GM21423 (cell line): ENCODE data around the gene SIM1.

Experiments
- ATAC-seq: cut with Tn5 transposase; IDR thresholded peaks from one replicate; pipeline ENCODE4 v1.9.1; 2021; ENCODE audit warnings: mild to moderate bottlenecking, moderate library complexity; ENCODE audit not compliant: unreplicated experiment

The SIM1 gene

DNA sequence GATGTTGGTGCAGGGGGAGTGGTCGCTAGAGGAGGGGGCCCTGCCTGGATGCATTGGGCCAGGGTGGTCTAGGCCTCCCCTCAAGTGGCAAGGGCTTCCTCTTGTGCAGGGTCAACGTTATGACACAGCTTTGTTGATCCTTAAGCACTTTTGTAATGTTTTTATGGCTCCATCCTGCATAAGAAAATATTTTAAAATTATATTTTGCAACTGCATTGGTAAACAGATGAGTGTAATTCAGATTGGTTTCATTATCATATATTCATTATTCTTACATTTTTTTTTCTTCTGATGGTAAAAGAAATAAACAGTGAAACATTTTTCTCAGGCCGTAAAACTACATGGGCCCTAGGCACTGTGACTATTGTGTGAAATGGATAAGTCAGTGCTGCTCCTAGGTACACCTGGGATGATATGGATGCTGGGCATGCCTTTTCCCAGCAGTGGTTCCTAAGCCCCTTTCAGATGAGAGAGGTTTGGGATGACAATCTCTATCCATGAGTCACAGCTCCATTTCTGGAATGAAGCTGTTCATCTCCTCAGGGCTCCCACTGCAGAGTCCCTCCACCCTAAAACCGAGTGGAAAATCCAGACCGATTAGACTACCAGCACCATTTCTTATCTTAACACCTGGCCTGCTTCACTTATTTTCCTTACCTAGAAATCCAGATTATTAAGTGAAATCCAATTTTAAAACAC lies 5.8 kb upstream of the SIM1 start:
- no peak for ATAC-seq

DNA sequence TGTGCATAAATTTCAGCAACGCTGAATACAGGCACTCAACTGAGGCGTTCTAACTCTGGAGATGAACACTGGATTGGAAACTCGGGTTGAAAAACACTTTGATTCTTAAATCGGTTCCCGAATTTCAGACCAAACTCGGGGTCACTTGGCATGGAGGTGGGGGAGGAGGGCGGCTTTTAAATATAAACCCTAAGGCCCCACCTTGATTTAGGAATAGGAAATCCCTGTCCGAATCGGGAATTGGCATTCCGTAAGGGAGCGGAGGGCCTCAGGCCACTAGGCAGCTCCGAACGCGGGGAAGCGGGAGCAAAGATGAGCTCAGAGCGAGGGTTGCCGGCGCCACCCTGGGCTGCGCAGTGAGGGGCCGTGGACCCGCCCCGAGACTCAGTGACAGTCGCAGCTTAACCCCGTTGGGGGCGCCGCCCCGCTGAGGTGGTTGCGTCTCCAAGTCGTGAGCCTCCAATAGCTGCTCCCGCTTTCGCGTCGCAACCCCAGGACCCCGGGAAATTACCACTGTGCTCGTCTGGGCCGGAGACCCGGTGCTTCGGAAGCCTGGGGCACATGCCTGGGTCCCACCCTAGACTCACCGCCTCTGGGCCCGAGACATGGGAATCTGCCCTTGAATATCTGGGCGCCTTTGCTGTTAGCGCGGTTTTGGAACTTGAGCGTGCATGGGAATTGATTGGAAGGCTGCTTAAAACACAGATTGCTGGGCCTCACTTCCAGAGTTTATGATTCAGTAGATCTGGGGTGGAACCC lies 4.6 kb upstream of the SIM1 start:
- no peak for ATAC-seq

DNA sequence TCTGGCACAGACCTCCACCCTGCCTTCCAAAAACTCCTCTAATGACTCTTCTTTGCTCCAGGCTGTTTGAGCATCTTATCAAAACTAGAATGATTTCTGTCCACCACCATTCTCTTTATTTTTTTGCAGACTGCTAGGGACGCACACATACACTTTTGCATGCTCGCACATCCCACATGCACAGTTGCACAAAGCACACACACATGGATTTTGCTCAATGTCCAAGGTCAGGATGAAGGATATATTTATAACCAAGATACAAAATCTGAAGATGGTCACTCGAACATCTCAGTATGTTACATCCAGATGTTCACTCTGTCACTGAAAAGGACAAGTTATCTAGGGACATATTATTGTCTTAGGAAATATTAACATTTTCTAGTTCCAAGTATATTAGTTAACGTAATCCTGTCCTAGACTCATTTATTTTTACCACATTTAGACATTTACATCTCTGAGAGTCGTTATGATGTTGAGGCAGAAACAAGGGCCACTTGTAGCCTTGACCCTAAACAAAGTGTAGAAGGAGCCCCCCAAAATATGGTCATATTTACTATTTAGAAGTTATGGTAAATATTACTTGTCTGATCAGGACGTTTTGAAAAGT lies 3.4 kb upstream of the SIM1 start:
- no peak for ATAC-seq

DNA sequence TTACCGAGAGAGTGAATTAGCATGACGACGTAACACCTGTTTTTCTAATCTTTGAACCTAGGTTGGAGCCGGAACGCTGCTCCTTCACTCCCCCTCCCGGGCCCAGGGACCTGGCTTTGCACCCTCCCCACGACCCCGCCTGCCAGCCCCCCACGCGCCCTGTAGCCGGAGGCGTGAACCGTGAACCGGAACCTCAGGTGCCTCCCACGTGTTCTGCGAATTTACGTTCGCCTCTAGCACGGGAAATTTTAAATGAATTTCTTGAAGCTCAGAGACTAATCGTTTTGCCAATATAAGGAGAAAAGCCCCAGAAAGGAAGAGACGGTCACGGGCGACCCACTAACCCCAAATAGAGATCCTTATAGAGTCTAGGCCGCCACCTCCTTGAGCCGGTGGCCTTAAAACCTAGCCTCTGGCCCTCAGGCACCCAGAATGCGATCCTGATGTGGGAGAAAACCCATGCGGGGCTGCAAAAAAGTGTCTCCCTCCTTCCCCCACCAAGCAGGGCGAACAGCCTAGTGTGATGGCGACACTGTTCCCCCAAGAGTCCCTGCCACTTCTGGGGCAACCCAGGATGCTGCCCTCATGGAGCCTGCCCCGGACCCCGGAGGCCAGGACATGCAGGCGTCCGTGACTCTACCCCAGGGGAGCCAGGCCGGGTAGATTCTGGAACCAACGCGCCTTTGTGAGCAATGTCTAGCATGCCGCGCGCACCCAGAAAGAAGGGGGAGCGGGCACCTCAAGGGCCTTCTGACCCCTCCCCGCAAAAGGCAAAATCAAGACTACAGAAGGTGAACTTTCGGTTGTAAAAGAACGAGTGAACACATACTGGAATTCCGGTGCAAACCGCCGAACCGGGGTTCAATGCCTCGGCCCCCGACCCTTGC lies 2.7 kb upstream of the SIM1 start:
- no peak for ATAC-seq

DNA sequence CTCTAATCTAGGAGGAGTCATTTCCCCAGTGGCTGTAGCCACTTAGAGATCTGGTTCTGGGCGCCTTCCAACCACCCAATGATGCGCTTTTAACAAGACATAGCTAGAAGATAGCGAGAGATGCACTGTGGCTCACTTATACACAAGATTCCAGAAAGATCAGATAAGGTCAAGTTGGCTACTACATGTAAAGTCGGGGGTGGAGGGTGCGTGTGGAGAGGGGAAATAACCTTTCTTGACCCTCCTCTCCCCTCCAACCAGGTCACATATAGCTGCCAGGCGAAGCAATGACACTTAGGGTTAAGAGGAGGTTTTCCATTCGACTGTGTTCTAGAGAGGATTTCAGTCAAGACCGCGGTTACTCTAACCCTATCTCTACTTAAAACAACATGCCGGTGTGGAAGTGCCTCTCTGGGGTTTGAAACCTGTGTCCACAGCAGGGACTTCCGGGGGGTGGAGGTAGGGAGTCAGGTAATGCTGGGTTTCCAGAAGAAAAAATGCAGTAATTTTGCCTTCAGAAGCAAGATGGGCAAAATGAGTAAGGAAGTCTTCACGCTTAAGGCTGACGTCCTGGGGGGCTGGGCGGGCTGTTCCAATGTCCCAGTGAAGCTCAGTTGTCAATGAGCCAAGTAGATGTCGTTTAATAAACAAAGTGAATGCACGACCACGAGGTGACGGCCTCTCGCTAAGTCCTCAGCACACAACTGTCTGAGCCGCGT lies 1.8 kb upstream of the SIM1 start:
- no peak for ATAC-seq

DNA sequence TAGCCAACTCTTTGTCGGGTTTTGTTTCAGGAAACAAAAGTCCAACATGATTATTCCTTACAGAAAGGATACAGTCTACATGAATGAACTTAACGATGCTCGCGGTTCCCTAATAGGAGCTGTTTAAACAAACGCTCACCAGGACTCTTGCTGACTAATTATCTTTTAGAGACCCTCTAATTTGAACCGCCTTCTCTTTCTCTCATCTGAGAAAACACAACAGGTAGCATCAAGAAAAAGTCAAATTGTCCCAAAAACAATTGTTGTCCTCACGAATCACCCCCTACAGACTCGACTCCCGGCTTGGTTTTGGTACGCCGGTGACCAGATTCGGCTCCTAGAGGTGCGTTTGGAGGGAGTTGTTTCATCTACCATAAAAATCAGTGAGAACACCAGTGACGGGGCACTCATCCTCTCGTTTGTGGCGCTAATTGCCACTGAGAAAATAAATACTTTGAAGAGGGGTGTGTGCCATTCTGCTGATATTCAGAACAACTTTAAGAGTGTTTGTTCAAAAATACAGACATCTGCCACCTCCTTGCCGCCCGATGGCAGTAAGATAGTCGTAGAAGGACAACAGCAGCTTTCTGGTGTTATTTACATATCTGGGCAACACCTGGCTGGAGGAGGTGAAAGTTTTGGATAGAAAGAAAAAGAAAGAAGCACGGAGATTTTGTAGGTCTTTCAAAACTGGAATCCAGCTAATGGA lies 1.1 kb upstream of the SIM1 start:
- no peak for ATAC-seq

DNA sequence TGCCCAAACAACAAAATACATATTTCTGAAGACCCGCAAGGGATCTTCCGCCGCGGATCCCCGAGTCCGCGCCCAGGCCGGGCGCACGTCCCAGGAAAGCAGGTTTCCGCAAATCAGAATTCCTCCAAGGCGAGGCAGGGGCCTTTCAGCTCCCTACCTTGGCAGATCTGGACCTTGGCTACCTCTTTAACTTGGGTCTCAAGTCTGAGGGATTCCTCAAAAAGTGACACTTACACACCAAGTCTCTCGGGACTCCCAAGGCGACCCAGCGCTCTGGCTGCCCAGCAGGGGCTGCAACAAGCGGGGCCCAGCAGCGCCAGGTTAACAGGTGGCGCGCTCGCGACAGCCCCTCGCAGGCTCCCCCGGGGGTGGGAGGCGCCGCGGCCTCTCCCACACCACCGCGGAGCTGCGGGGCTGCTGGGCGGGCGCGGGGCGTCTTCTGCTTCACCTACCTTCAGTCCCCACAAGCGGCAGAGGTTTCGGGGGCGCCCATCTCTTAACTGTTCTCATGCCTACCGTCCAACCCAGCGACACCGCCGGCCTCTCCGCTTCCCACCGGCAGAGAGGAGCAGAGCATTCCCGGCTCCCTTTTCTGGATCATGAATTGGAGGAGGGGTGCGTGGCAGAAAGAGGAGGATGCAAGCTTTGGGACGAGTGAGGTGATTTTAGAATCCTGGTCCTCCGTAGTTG lies 414 bp downstream of the SIM1 start:
- ATAC-seq, result no peak

DNA sequence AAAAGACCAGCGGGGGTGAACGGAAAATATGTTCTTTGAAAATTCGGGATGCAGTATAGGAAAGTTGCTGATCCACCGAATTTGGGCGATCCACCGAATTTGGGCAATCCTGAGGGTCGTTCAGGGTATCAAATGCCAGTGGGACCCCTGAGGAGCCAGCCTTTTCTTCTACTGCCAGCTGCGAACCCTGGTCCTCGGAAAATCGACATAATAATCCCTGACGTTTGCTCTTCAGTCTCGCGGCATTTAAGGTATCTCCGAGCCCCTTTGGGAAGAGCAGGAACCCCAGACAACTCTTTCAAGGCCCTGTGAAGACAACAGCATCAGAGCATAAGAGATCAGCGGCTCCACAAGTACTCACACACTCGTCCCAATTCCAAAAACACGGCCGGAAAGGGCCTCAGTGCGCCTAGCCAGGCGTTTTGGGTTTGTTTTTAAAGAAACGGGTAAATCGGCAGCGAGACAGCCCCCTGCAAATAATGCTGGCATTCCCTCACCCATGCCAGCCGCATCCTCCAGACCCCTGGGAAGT lies 1.0 kb downstream of the SIM1 start:
- no peak for ATAC-seq

DNA sequence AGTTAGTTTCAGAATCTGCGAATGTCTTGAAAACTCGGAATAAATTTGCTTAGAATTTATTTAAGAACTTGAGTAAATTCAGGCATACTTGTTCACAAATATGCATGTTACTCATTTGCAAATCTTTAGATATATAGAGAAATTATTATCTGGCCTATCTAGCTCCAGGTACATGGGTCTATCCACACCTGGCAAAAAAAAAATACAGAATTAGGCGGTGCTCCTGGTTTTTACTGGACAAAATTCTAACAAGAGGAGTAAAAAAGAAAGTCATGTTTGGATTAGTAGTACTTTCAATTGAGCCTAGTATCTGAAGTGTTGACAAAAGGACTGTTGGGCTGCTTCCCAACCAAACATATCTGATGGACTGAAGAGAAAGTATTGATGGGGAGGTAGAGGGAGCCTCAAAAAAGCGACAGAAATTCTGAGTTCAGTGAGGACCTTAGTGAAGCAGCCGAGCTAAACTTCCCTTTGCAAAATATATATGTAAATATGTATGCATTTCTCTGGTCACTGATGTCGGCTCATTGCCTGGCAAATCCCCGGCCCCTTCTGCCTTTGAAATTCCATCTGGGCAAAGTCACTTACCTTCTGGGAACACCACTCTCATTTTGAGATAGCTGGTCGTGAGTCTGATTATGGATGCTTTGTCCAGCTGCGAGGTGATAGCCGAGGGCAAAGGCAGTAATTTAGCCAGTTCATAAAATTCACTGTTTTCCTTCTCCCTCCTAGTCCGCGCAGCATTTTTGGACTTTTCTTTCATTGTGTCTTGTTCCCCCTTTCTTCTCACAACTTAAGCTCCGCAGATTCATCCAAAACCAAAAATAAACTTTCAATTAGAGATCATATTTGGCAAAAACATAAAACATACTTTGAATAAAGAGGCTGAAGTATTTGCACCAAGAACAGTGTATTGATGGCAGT lies 1.8 kb downstream of the SIM1 start:
- ATAC-seq, result no peak

DNA sequence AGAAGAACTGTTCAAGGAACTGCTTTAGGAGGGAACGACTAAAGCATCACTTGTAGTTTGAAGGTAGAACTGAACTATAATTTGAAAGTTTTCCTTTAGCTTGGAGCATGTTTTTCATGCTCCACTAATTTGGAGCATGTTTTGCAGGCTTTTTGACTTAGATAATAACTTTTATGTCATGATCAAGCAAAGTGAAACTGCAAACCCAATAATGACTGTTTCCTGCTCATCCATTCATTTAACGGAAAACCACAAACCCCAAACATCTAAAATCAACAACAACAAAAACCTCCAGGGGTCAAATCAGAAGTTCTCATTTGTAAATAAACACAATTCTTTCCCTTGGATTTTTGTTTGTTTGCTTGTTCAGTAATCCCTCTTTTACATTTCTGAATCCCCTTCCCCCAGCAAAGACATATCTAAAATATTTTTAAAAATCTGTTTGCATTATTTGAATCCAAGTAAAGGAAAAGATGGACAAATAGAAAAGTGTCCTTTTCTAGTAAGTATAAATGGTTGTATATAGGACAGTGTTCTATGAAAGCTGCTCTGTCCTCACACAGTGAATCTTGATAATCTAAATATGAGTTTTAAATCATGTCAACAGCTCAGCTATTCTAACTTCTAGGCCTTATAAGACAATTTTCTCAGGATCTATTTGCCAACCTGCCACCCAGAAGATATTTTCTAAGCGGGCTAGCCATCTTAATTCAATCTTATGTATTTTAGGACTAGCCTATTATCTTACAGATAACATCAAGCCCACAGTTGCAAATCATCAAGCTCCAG lies 2.6 kb downstream of the SIM1 start:
- ATAC-seq, result no peak

DNA sequence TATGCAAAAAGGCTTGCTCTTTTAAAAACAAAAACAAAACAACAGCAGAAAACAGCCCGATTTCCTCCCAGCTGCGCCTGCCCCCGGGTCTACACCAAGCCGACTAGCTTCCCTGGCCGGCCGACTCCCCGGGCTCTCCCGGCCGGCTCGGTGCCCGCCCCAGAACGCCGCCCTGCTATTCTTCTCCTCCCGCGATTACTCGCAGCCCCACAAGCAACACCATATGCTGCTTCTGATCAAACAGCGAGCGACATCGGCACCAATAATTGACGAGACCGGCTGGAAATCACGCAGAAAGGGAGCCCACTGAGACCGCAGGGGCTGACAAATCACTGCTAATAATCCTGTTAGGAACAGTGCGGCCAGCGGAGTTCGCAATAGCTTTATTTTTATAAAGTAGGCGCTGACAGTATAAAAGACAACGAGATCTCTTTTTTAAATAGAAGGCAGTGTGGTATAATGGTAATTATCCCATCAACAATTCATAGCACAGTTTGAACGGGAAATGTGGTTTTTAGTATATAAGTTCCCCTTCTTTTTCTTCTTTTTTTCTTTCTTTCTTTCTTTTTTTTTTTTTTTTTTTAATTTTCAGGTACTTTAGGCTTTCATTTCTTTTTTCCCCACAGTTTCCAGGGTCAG lies 3.3 kb downstream of the SIM1 start:
- ATAC-seq, result no peak

DNA sequence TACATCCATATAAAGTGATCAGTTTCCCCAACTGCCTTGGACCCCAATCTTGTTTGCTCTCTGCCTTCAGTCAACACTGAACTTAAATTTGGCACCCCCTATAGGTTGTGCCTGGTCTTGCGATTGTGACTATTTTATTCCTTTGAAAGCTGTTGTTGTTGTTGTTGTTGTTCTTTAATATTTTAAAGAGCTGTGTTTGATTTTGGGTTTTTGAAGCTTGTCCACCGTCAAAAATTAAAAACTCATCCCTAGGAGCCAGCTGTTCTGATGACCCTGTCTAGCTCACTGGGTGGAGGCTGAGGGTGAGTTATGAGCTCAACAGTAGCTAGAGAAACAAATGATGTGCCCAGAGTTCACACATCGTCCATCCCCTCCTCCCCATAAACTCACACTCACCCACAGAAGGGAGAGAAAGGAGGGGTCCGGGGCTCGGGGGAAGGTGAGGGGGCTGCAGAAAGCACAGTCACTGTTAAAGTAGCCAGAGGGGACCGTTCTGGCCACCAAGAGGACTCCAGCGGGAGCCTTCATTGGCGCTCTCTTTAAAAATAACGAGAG lies 4.0 kb downstream of the SIM1 start:
- ATAC-seq, result no peak

DNA sequence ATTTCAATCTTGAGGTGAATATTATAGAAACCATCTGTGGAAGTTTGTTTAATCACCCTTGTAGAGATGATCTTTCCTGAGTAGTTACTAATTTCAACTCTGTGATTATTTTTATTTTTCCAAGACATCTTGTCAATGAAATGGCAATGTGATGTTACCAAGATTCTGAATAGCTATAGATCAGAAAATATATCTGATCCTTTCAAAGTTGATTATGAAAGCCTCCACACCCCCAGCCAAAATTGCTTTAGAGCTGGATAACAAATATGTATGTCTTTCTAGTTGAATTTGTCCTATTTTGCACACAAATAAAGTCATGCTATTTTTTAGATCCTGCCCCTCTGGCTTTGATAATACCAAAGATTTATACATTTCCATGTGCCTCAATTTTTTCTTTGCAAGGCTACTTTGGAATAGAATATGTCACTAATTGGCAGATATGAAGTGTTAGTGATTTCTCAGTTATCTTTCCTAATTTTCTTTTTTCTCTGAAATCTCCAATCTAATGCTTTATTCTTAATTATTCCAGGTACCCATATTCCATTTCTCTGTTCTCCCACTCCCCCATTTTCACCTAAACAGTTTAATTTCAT lies 5.0 kb downstream of the SIM1 start:
- ATAC-seq, result no peak

DNA sequence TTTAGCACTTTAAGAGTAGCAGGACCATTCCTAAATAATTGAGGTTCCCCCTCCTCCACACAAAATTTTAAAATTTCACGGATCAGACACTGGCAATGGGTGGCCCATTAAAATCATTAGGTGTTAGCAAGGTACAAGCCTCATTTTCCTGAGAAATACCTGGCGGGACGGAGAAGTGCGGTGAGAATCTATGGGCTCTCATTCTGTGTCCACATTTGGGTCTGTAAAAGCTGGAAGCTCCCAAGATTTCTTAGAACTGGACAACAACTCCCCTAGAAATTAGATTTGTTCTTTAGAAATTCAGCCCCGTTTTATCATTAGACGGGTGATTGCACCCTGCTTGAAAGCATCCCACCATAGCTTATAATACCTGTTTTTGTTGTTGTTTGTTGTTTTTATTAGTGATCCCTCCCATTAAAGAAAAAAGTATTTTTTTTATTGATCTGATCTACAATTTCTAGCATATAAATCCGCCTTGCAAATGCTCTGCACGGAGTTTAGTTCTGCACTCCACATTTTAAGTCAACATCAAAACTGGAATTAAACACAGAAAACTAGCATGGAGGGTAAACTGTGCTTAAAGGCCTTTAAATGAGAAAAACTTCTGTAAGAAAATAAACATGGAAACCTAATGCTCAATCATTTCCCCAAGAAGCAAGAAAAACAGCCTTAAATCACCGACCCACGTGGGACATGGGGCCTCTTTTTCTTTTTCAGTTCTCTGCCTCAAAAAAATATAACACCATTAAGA lies 5.7 kb downstream of the SIM1 start:
- no peak for ATAC-seq

DNA sequence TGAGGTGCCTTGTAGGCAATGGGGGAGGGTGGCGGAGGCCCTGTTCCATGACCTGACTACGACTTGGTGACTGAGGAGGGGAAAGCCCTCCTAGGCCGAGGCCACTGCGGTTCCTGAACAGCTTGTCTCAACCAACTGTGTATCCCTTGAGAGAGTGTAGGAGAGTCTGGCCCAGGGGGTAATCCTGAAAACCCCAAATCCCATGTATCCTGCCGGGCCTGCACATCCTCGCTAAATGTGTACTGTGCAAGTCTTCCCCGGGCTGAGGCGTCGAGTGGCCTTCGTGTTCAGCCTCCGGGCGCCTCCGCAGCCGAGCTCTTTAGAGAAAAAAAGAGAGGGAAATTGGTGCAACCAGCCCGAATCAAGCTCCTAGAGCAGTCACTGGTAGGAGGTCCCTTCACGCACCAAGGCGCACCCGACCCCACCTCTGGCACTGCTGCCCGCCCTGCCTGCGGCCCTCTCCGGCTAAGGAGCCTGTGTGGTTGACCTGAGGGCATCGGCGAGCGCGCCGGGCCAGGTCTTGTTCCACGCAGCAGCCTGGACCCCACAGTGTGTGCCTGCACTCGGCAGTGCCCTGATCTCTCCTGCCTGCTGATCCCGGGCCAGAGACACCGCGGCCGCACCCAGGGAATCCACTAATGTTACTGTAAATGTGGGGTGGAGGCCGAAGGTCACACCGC lies 7.3 kb downstream of the SIM1 start:
- no peak for ATAC-seq
